BJ (cell line): Measurements from ENCODE around the gene DBI. TPM values are rescaled to one million over a fixed set of nuclear protein-coding genes. Genes with fewer than 3 reads are reported as not detected.

Experiments
- CTCF ChIA-PET: fragments of 350-600 bp; formaldehyde crosslinking; extraction: SDS; loops from one replicate; lab custom pipeline; 2021; ENCODE audit warnings: antibody characterized with exemption, inconsistent platforms; lab: Yijun Ruan, JAX
- POLR2A ChIA-PET: fragments of 300-600 bp; sonication (Branson Sonifier 250); formaldehyde crosslinking; extraction: SDS; loops from one replicate; lab custom pipeline; 2021; ENCODE audit warnings: antibody characterized with exemption; lab: Charles Lee
- DNase-seq: peaks from one replicate; pipeline ENCODE4 v3.0.0-alpha.2; 2011; ENCODE audit warnings: low read depth
- H3K27me3 ChIP-seq: 2 replicates; pipeline ENCODE4 v1.6.0; 2011; ENCODE audit warnings: low read length; ENCODE audit not compliant: control insufficient read depth, insufficient read depth
- H3K36me3 ChIP-seq: 2 replicates; pipeline ENCODE4 v1.5.1; 2011; ENCODE audit warnings: low read length; ENCODE audit not compliant: control insufficient read depth, insufficient read depth
- H3K4me3 ChIP-seq: 2 replicates; pipeline ENCODE4 v1.5.1; 2011; ENCODE audit warnings: low read depth, mild to moderate bottlenecking, control low read depth, low read length
- CTCF ChIP-seq: IDR thresholded peaks from 2 replicates; pipeline ENCODE4 v1.5.1; 2011; ENCODE audit warnings: low read depth, mild to moderate bottlenecking, control low read depth, inconsistent platforms, low read length, moderate library complexity; ENCODE audit not compliant: insufficient read depth
- polyA plus RNA-seq: library from polyadenylated mRNA; depleted of rRNA; stranded (reverse); fragments of >200 nt; gene quantifications from 2 replicates; pipeline ENCODE4 v1.2.3, GENCODE V29; 2011

The DBI gene
- polyA plus RNA-seq, 1 experiment: 104 TPM

- CTCF ChIA-PET: interaction anchor here (1.4 kb wide), 1 partner anchor 10 kb away, joined by 4 read pairs; the partner anchor contains the start of genes C2orf76 and DBI
- no peak for TF ChIP-seq CTCF
- POLR2A ChIA-PET: no interaction called here
- no peak overlapping the region for H3K4me3 ChIP-seq
- H3K36me3 ChIP-seq: peaks cover 8% of the 10 kb centered on the region
- 0 out of 2 replicates have a peak, but pooled peaks cover 2% of the 10 kb centered on the region for H3K27me3 ChIP-seq
- no peak for DNase-seq
Measured at GRCh38 chr2:119377294-119377992, 10.7 kb downstream of the DBI start.

GRCh38 chr2:119377993-119378345 lies 11.2 kb downstream of the DBI start:
- Histone ChIP-seq H3K36me3 (peaks cover 3% of the 10 kb centered on the region), H3K4me3 (no peak overlapping the region), H3K27me3 (0 out of 2 replicates have a peak, but pooled peaks cover 2% of the 10 kb centered on the region)
- ChIA-PET CTCF (interaction anchor here (1.4 kb wide), 1 partner anchor 11 kb away, joined by 4 read pairs; the partner anchor contains the start of genes C2orf76 and DBI), POLR2A (no interaction called here)
- TF ChIP-seq CTCF: no peak
- DNase-seq: no peak

GRCh38 chr2:119378566-119378965 lies 11.8 kb downstream of the DBI start:
- POLR2A ChIA-PET: no interaction called here

GRCh38 chr2:119383410-119384140 lies 16.8 kb downstream of the DBI start:
- DNase-seq: no peak
- Histone ChIP-seq H3K4me3 (no peak overlapping the region), H3K27me3 (peaks cover 1% of the 10 kb centered on the region), H3K36me3 (no peaks in the 10 kb centered on the region)
- ChIA-PET POLR2A (no interaction called here), CTCF (no interaction called here)
- TF ChIP-seq CTCF: no peak

More at GRCh38 chr2:119378566-119378965, 11.8 kb downstream of the DBI start:
- DNase-seq: no peak
- Histone ChIP-seq H3K4me3 (no peak overlapping the region), H3K27me3 (peaks cover 4% of the 10 kb centered on the region; the same call in 1 of the 2 replicates), H3K36me3 (no peaks in the 10 kb centered on the region)
- no peak for TF ChIP-seq CTCF
- CTCF ChIA-PET: interaction anchor here (1.4 kb wide), 1 partner anchor 11 kb away, joined by 4 read pairs; the partner anchor contains the start of genes C2orf76 and DBI

GRCh38 chr2:119384971-119385370 lies 18.2 kb downstream of the DBI start:
- no peak overlapping the region for H3K4me3 ChIP-seq
- H3K27me3 ChIP-seq: peaks cover 1% of the 10 kb centered on the region
- no peak for TF ChIP-seq CTCF
- H3K36me3 ChIP-seq: no peaks in the 10 kb centered on the region
- CTCF ChIA-PET: no interaction called here
- POLR2A ChIA-PET: no interaction called here
- no peak for DNase-seq
